HG03575 (cell line): ENCODE measurements around the gene PCDH9.

Experiments used
- ATAC-seq: cut with Tn5 transposase; IDR thresholded peaks from one replicate; pipeline ENCODE4 v1.9.1; 2021; ENCODE audit not compliant: unreplicated experiment, insufficient number of reproducible peaks, low FRiP score; ENCODE audit errors: extremely low read depth

PCDH9 gene

DNA sequence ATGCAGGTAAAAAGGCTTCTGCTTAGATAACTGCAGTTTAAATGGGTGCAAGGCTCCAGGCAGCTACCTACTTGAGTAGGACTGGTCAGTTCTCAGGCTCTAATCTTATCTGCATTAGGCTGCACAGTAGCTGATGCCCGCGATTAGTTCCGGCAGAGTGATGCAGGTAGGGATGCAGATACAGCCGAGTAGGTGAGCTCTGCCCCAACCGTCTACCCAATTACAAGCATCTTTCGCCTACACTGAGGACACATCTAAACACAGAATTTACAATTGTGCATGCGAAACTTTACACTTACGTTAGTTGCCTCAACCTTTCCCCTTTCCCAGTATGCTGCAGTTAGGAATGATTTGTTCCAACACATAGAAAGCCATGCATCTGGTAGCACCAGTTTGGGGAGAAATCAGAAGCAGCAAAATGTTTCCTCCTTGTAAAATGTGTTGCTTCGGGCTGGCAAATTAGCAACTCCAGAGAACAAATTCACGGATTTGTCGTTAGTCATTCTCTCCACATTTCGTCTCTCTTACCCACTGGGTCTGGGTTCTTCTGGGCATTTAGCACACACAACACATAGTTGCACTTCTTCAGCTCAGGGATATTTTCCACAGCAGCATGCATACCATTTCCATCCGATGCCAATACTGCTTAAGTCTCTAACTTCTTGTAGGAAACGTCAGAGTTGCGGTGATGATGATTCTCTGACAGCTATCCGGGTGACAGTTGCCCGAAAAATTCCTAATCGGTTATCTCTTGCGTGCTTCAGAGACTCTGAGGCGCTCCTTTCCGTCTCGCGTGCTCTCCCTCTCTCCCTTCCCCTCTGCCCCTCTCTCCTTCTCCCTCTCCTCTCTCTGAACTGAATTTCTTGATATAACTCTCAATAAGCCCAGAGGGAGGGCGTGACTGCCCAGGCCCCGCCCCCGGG lies at the start of gene PCDH9:
Gene PCDH9, minus strand, starts transcription at position 856 of the 923 bp plus-strand sequence. CDS start 1,896 bp downstream, outside the sequence.
- ATAC-seq = no peak

- no peak for ATAC-seq
Observed at GRCh38 chr13:67278235-67278634, 48.1 kb upstream of the PCDH9 start.

- ATAC-seq = no peak
Observed at GRCh38 chr13:67277581-67277980, 47.4 kb upstream of the PCDH9 start.

GRCh38 chr13:67275351-67275960 lies 45.3 kb upstream of the PCDH9 start:
- no peak for ATAC-seq

DNA sequence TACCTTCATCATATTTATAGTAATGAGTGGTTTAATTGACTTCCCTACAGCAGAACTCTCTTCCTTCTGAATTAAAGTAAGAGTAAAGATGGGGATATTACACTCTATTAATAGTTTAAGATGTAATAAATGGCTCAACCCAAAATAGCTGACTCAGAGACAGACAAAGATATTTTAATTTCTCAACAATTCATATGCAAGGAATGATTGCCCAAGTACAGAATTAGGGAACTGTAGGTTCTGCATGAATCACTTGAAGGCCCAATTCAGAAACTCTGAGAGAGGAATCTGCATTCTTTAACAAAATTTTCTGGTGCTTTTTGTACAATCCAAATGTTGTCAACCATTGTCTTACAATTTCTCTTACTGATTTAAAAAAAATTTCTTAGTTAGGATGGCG lies 42.9 kb upstream of the PCDH9 start:
- no peak for ATAC-seq

DNA sequence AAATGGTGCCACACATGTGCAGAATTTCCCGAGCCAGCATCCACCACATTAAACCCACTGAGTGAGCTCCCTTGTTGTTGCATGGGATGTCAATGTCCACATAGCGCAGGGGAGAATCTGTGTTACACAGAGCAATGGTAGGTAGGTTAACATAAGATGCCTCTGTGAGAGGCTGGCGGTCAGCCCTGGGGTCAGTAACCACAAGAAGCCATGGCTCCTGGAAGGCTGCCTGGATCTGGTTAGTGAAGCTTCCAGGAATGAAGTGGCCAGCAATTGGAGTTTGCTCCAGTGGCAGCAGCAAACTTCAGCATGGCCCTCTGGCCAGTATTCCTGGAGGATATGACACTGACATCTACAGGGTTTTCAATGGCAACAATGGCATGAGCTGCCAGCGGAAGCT lies 37.0 kb upstream of the PCDH9 start:
- no peak for ATAC-seq

DNA sequence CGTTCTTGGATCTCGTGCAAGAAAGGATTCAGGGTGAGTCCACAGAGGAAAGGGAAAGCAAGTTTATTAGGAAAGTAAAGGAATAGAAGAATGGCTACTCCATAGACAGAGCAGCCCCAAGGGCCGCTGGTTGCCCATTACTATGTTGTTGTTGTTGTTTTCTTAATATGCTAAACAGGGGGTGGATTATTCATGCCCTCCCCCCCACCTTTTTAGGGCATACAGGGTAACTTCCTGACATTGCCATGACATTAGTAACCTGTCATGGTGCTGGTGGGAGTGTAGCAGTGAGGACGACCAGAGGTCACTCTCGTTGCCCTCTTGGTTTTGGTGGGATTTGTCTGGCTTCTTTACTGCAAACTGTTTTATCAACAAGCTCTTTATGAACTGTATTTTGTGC lies 29.1 kb upstream of the PCDH9 start:
- no peak for ATAC-seq

DNA sequence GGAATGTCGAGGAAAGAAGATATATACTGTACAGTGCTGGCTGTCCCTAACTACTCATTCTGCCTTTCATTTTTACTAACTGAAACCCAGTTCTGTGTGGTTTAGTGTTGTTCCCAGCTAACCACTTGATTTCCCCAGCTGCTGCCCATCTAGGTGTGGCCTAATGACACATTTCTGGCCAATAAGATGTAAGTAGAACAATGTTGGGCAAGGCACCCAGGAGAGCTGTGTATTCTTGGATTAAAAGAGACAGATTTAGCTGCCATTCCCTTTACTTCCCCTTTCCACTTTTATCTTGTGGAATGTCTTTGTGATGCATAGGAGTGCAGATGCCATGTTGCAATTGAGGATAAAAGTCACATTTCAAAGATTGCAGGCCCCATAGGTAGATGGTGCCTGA lies 28.3 kb upstream of the PCDH9 start:
- no peak for ATAC-seq

DNA sequence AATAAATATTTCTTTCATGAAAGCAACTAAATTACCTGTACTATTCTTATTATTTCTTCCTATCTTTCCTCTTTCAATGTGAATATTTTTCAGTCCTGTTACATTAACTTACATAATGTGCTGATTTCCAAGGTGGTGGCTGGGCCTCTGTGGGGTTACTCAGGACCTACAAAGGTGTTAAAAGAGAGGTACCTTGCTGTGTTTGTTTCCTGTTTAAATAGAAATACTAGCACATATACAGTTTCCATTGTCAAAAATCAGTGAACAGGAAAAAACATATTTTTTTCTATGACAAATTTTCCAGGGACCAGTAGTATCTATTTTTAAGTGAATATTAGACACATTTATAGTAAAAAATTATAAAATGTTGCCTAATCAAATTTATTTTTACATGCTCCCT lies 8.7 kb upstream of the PCDH9 start:
- no peak for ATAC-seq

DNA sequence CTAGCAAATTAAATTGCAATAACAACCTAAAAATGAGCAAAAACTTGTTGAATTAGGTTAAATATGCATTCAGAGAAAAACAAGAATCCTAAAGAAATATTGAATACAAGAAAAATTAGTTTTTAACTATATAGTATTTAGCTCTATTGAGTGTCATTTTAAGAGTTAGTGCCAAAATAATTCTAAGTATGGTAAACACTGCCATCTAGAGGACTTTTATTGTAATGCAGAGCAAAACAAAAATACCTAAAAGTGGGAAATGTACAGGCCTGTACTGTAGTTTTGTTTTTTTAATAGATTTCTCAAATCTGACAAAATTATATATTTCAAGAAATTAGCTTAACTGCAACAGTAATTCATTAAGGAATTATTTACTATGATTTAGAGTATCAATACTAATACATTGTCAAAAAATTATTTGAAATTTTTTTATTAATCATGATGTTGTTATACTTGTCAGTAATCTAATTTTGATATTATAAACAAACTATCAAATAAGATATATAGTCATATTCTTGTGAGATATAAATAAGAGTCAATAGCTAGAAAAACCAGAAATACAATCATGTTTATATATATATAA lies 8.2 kb upstream of the PCDH9 start:
- ATAC-seq = no peak

- no peak for ATAC-seq
Observed at GRCh38 chr13:67235265-67235664, 5.1 kb upstream of the PCDH9 start.

- ATAC-seq = no peak
Observed at GRCh38 chr13:67232384-67232783, 2.2 kb upstream of the PCDH9 start.

DNA sequence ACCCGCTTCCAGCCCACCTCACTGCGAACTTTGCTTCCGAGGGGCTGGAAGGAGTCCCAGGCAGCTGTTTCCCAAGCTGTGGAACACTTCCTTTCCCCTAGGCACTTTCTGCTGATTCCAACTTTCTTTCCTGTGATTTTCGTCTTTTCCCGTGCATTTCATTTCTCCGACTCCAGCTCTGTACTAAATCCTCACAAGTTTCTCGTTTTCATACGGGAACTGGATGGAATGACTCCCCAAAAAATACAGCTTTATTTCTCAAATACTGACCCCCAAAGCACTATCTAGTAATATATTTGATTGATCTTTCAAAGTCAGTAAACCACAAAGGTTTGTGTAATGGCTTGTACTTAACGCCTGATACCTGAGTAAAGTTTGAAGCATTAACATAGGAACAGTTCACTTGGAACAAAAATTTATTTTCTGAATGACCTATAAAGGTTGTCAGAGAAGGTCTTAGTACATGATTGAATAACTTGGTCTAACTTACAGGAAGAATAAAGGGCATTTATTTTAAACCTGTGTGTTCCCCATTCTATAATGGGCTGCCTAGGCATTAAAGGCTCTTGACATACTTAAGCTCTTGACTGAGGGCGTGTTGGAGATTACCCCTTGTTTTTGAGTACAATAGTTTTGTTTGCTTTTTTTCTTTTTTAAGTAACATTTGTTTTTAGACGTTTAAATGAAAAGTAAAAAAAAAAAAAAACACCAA lies 1.3 kb upstream of the PCDH9 start:
- ATAC-seq = no peak

DNA sequence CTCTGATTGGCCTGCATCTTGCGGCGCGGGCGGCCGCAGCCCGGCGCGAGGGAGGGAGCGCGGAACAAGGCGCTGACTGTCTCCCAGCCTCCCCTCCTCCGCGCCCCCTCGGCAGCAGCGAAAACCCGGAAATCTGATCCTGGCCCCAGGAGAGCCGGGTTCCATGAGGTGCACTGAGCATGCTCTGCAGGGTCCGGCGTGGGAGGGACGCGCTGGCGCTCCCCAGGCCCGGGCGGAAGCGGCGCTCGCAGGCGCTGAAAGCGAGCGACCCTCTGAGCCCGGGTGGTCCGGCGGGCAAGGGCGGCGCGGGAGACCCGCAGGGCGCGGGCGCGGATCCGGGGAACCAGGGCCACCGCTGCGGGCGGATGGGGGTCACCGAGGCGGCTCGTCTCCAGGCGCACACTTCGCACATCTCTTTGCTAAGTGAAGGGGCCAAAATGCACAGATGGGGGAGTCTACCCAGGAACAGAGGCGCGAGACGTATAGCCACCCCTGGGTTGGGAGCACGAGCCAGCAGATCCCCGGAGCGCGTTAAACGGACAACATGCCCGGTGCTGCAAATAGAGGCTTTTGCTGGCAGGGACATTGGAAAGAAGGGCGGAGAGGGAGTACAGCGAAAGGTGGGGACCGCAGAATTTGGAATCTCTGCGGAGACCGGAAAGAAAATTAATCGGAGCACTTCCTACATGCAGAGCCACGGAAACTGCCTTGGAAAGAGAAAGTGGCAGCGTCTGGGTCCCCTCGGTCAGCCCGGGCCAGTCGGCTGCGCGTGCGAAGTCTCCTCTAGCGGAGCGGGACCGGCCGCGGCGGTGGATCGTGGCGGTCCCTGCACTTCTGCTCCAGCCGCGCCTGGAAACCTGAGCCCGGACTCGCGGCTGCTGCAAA lies 510 bp upstream of the PCDH9 start:
- peak; percentile 93 for ATAC-seq

GRCh38 chr13:67228916-67229315 lies 1.2 kb downstream of the PCDH9 start:
- ATAC-seq = no peak

- ATAC-seq = no peak
Observed at GRCh38 chr13:67228031-67228430, 2.1 kb downstream of the PCDH9 start.

DNA sequence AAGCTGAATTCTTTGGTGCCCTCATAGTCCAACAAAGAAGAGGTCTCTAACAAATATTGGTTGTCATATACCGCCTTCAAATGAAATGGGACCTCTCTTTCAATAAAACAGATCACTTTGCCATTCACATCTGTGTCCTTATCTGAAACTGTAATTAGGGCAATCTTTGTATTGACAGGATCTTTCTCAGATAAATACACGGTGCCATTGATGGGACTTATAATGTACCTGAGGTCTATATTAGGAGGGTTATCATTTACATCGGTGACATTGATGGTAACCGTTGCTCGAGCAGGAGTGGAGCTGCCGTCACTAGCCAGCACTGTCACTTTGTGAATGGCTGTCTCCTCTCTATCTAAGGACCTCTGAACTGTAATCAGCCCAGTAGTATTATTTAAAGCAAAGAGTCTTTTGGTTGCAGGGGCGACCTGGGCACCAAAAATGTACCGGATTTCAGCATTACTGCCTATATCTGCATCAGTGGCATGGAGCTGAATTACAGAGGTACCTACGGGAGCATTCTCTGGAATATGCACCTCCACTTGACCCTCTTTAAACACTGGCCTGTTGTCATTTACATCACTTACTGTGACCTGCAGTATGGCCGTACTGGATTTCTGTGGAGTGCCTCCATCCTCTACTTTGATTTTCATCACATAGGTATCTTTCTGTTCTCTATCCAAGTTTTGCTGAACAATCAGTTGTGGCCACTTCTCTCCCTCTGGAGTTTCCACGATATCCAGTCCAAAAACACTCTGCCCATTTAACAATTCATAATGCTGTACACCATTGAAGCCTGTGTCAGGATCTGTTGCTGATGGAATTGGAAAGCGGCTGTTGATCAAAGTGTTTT lies 2.8 kb downstream of the PCDH9 start:
- no peak for ATAC-seq

- no peak for ATAC-seq
Observed at GRCh38 chr13:67226696-67227095, 3.4 kb downstream of the PCDH9 start.
